ENCODE data around the gene R3HDM2. TPM values are rescaled to one million over a fixed set of nuclear protein-coding genes. Genes with fewer than 3 reads are reported as not detected.

The R3HDM2 gene
- total RNA-seq, 4 donors from 2014 or later: 31.0 to 51.9 (median 41.6) TPM

DNA sequence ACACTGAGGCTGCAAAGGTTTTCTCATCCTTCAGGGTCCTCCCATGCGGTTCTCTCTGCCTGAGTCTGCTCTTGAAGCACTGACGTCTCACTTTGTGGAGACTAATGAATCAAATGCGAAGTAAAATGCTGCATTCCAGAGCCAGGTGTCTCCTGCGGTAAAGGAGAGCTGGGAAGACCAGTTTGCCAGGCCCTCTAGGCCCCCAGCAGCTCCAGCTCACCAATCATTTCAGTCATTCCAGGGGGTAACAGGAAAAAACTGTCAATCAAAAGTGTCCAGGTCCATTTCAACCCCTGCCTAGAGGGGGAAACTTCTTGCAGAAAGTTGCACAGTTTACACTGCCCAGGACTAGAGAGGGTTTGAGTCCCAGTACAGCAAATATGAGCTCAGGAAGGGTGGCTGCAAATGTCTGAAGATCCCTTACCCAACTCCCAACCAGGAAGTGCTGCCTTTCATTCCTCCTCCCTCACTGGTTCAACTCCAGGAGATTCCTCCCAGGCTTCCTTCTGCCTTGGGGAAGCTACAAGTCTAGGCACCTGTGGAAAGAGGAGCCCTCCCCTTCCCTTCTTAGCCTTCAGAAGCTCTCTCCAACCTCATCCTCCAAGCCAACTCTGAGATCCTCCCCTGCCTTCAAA lies 217.0 kb downstream of the R3HDM2 start:
- 66 to 69% methylated on average over 4 of the region's 4 CpGs for WGBS, 2 donors
- Histone ChIP-seq H3K27me3 (peaks cover 0 to 44% of the 10 kb centered on the region in 2 donors), H3K36me3 (peaks cover 0 to 41% (median 0%) of the 10 kb centered on the region in 3 donors), H3K4me3 (no peak overlapping the region), H3K27ac (no peak overlapping the region), H3K9me3 (no peaks in the 10 kb centered on the region), H3K4me1 (peaks cover 0 to 58% (median 33%) of the 10 kb centered on the region in 4 donors)
- TF ChIP-seq POLR2A (IDR thresholded peaks at IDR 0.05): no peak
- DNase-seq (ENCODE audit: low spot score in 2 of 2): no peak

DNA sequence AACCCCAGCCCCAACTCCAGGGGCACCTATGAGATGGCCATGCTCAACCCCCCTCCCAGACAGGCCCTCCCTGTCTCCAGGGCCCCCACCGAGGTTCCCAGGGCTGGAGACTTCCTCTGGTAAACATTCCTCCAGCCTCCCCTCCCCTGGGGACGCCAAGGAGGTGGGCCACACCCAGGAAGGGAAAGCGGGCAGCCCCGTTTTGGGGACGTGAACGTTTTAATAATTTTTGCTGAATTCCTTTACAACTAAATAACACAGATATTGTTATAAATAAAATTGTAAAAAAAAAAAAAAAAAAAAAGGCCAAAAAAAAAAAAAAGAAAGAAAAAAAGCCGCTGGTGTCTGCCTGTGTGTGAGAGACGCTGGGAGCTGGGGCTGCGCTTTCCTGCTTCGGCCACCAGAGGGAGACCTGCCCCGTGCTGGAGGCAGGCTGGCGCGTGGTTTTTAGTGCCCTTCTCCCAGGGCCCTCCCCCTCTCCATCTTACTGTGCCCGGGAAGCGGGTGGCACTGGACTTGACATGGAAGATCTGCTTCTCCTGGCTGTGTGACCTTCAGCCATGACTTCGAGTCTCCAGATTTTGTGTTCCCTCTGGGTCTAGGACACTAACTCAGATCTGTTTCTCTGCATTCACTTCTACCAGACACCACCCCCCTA lies 217.7 kb downstream of the R3HDM2 start:
- WGBS, 2 donors: 9 to 10% methylated on average over 15 to 16 of the region's 16 CpGs
- no peak overlapping the region for H3K27ac ChIP-seq
- H3K27me3 ChIP-seq: peaks cover 0 to 37% of the 10 kb centered on the region in 2 donors
- no peak overlapping the region for H3K4me3 ChIP-seq
- peaks cover 0 to 64% (median 35%) of the 10 kb centered on the region in 4 donors for H3K4me1 ChIP-seq
- H3K9me3 ChIP-seq: no peaks in the 10 kb centered on the region
- DNase-seq (ENCODE audit: low spot score in 2 of 2): peak; percentile 86 to 93
- H3K36me3 ChIP-seq: peaks cover 0 to 48% (median 3%) of the 10 kb centered on the region in 3 donors
- TF ChIP-seq EP300 (IDR thresholded peaks at IDR 0.05) (peak in 1 of 2 donors; percentile 35), CTCF (IDR thresholded peaks at IDR 0.05) (peak; percentile 88 to 97 (median 93)), POLR2A (IDR thresholded peaks at IDR 0.05) (no peak)

DNA sequence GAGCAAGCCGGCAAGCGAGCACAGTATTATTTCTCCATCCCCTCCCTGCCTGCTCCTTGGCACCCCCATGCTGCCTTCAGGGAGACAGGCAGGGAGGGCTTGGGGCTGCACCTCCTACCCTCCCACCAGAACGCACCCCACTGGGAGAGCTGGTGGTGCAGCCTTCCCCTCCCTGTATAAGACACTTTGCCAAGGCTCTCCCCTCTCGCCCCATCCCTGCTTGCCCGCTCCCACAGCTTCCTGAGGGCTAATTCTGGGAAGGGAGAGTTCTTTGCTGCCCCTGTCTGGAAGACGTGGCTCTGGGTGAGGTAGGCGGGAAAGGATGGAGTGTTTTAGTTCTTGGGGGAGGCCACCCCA lies 218.2 kb downstream of the R3HDM2 start:
- Histone ChIP-seq H3K27ac (no peak overlapping the region), H3K4me1 (peaks cover 0 to 67% (median 35%) of the 10 kb centered on the region in 4 donors), H3K27me3 (peaks cover 0 to 32% of the 10 kb centered on the region in 2 donors), H3K9me3 (no peaks in the 10 kb centered on the region), H3K36me3 (peaks cover 0 to 53% (median 3%) of the 10 kb centered on the region in 3 donors), H3K4me3 (no peak overlapping the region)
- no peak for DNase-seq (ENCODE audit: low spot score in 2 of 2)
- no peak for TF ChIP-seq POLR2A (IDR thresholded peaks at IDR 0.05)
- TF ChIP-seq CTCF (IDR thresholded peaks at IDR 0.05): no peak
- no peak for TF ChIP-seq EP300 (IDR thresholded peaks at IDR 0.05)
- WGBS, 2 donors: 58 to 76% methylated on average over 7 of the region's 7 CpGs

DNA sequence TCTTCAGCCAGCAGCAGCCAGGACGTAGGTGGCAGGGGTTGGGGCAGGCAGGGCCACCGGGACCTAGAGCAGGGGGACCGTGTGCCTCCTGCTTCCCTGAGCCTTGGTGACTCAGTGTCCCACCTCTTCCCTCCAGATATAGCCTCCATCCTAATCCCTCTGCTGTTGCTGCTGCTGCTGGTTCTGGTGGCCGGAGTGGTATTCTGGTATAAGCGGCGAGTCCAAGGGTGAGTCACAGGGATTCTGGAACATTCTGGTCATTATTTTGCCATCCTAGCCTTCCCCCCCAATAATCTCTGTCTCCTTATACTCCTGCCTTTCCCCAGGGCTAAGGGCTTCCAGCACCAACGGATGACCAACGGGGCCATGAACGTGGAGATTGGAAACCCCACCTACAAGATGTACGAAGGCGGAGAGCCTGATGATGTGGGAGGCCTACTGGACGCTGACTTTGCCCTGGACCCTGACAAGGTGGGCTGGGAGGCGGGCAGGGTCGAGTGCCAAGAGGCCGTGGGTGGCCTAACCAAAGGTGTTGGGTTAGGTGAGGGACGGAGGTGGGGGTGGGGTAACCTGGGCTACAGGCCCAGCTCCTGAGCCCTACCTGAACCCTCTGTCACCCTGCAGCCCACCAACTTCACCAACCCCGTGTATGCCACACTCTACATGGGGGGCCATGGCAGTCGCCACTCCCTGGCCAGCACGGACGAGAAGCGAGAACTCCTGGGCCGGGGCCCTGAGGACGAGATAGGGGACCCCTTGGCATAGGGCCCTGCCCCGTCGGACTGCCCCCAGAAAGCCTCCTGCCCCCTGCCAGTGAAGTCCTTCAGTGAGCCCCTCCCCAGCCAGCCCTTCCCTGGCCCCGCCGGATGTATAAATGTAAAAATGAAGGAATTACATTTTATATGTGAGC lies 218.8 kb downstream of the R3HDM2 start:
- 78 to 80% methylated on average over 26 to 27 of the region's 27 CpGs for WGBS, 2 donors

More for the DNA sequence above, 218.8 kb downstream of the R3HDM2 start:
- TF ChIP-seq CTCF (IDR thresholded peaks at IDR 0.05) (no peak), EP300 (IDR thresholded peaks at IDR 0.05) (no peak), POLR2A (IDR thresholded peaks at IDR 0.05) (no peak)
- Histone ChIP-seq H3K36me3 (peaks cover 0 to 59% (median 3%) of the 10 kb centered on the region in 3 donors), H3K4me3 (no peak overlapping the region), H3K27me3 (peaks cover 0 to 26% of the 10 kb centered on the region in 2 donors), H3K4me1 (peaks cover 0 to 61% (median 29%) of the 10 kb centered on the region in 4 donors), H3K27ac (no peak overlapping the region), H3K9me3 (no peaks in the 10 kb centered on the region)
- no peak for DNase-seq (ENCODE audit: low spot score in 2 of 2)
